GM04503 (cell line): ENCODE measurements around the gene IFNGR1.
A peak's percentile ranks its signal among the peaks of the same experiment; 100 is the strongest.
"Not testable (repeated sequence)": the region's sequence is repeated elsewhere in the genome, so short reads cannot be mapped to it uniquely, and the experiment has no call there.

Experiments used
- DNase-seq: peaks from one replicate; pipeline ENCODE4 v3.0.0-alpha.2; 2012; ENCODE audit warnings: low read depth

Gene IFNGR1

GRCh38 chr6:137236581-137237355, 17.6 kb upstream of the IFNGR1 start:
- DNase-seq, result no peak

GRCh38 chr6:137235686-137236085, 16.5 kb upstream of the IFNGR1 start:
- DNase-seq, result no peak

- DNase-seq, result peak; percentile 69
Measured at GRCh38 chr6:137233911-137234863, 15.0 kb upstream of the IFNGR1 start.

GRCh38 chr6:137231895-137232294, 12.7 kb upstream of the IFNGR1 start:
- no peak for DNase-seq

- no peak for DNase-seq
Measured at GRCh38 chr6:137230956-137231555, 11.9 kb upstream of the IFNGR1 start.

GRCh38 chr6:137230547-137230946, 11.4 kb upstream of the IFNGR1 start:
- no peak for DNase-seq

GRCh38 chr6:137229075-137229759, 10.0 kb upstream of the IFNGR1 start:
- no peak for DNase-seq

- DNase-seq, result no peak
Measured at GRCh38 chr6:137227871-137228302, 8.7 kb upstream of the IFNGR1 start.

- no peak for DNase-seq
Measured at GRCh38 chr6:137226697-137227096, 7.5 kb upstream of the IFNGR1 start.

GRCh38 chr6:137224799-137225198, 5.6 kb upstream of the IFNGR1 start:
- DNase-seq, result no peak

GRCh38 chr6:137223370-137224131, 4.4 kb upstream of the IFNGR1 start:
- DNase-seq, result no peak

GRCh38 chr6:137222381-137222780, 3.2 kb upstream of the IFNGR1 start:
- no peak for DNase-seq

- DNase-seq, result no peak
Measured at GRCh38 chr6:137219664-137220252, 573 bp upstream of the IFNGR1 start.

GRCh38 chr6:137218473-137218916, 690 bp downstream of the IFNGR1 start:
- DNase-seq, result peak; percentile 44

GRCh38 chr6:137217801-137218472, 1.2 kb downstream of the IFNGR1 start:
- DNase-seq, result no peak

- DNase-seq, result no peak
Measured at GRCh38 chr6:137216875-137217553, 2.2 kb downstream of the IFNGR1 start.

- DNase-seq, result no peak
Measured at GRCh38 chr6:137216106-137216505, 3.1 kb downstream of the IFNGR1 start.

GRCh38 chr6:137215630-137216029, 3.6 kb downstream of the IFNGR1 start:
- DNase-seq, result not testable (repeated sequence)

GRCh38 chr6:137214931-137215330, 4.3 kb downstream of the IFNGR1 start:
- no peak for DNase-seq

- DNase-seq, result no peak
Measured at GRCh38 chr6:137213813-137214212, 5.4 kb downstream of the IFNGR1 start.
